GM12801 (cell line): ENCODE measurements around the gene PDE2A.

Source experiments
- TF ChIP-seq, protein P1 (sequence below): IDR thresholded peaks from one replicate; pipeline ENCODE4 v1.5.1; 2011; ENCODE audit warnings: control low read depth; ENCODE audit not compliant: insufficient read length; ENCODE audit errors: extremely low read depth

PDE2A gene

DNA sequence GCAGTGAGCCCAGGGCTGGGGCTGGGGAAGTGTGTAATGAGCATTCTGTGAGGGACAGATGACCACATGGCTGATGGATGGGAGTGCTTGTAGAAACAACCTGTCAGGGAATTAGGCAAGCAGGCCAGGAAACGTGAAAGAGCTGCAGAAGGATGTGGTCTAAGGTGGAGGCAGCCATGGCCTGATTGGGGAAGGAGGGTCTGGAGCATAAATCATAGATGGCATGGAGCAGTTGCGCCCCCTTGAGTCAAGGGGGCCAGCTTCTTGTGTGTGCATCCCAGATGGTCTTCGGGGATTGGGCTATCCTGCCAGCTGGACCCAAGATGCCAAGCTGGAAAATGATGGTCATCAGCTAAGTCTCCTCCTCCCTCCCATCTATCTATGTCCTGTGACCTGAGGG lies 120.5 kb downstream of the PDE2A start:
- TF ChIP-seq, protein P1, sequence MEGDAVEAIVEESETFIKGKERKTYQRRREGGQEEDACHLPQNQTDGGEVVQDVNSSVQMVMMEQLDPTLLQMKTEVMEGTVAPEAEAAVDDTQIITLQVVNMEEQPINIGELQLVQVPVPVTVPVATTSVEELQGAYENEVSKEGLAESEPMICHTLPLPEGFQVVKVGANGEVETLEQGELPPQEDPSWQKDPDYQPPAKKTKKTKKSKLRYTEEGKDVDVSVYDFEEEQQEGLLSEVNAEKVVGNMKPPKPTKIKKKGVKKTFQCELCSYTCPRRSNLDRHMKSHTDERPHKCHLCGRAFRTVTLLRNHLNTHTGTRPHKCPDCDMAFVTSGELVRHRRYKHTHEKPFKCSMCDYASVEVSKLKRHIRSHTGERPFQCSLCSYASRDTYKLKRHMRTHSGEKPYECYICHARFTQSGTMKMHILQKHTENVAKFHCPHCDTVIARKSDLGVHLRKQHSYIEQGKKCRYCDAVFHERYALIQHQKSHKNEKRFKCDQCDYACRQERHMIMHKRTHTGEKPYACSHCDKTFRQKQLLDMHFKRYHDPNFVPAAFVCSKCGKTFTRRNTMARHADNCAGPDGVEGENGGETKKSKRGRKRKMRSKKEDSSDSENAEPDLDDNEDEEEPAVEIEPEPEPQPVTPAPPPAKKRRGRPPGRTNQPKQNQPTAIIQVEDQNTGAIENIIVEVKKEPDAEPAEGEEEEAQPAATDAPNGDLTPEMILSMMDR: no peak

DNA sequence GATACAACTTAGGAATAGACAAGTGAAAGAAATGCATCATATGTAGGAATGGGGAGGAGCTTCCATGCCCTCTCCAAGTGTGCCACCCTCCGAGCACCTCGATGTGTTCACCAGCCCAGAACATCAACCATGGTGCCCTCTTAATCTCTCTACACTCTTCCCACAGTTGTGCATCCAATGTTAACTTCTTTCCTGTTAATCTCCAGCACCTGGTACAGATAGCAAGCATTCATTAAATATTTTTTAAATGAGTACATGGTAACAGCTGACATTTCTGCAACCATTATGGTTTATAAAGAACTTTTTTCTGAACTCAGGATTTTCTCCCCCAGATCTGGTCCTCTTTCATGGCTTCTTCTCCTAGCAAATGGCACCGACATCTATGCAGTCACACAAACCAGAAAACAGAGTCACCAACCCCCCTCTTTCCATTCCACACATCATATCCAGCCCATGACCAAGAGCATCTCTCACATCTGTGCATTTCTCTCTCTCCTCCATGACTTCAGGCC lies 121.8 kb downstream of the PDE2A start:
- TF ChIP-seq, protein P1: no peak

DNA sequence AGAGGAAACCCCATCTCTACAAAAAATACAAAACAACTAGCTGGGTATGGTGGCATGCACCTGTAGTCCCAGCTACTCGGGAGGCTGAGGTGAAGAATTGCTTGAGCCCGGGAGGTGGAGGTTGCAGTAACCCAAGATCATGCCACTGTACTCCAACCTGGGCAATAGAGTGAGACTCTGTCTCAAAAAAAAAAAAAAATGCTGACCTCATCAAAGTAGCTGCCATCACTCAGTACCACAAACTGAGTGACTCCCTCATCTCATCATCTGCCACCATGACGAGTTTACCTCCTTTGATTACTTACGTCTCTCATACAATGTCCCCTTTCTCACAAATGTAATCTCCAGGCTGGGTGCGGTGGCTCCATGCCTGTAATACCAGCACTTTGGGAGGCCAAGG lies 122.7 kb downstream of the PDE2A start:
- TF ChIP-seq, protein P1: no peak

DNA sequence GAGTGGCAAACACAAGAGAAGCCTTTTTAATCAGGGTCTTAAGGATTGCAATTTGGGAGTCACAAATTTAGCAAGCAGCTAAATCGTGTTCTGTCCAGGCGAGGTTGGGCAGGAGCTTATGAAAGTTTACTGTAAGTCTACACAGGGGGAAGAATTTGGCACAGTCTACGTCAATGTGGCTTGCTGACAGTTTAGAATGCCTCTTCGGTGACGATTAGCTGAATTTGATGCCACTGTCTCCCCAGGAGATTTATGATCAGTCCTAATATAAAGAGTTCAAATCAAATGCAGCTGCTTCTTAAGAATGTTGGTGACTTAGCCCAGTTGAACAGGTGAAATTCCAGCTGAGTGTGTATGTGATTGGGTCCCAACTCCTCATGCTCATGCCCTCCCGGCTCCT lies 125.8 kb downstream of the PDE2A start:
- TF ChIP-seq, protein P1: no peak

DNA sequence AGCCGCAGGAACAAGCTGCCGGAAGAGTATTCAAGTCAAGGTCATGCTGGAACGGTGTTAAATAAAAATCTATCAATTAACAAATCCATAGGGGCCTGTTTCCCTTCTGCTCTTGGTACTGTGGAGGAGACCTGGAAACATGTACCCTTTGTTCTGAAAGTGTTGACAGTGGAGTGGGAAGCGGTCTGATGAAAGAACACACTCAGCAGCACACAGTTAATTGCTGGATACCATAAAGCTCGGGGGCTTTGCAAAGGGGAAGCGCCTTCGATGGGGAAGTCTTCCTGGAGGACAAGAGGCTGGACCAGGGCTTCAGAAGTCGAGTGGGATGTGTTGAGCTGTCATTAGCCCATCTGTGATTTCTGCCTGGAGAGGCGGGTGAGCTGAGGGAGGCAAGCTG lies 127.4 kb downstream of the PDE2A start:
- TF ChIP-seq, protein P1: no peak

DNA sequence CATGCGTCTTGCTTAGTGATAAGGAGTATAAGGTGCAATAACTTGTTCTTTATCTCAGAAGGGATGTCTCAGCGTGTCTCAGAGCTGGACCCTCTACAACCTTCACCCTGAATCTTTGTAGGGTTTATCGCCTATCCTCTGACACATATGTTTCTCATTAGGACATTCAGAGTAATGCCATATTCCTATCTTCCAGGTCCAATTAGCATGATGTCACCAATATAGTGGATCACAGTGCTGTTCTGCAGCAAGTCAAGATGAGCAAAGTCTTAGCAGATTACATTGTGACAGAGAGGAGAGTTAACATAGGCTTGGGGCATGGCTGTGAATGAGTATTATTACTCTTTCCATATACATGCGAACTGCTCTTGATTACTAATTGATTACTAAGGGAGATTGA lies 129.6 kb downstream of the PDE2A start:
- TF ChIP-seq, protein P1: no peak

DNA sequence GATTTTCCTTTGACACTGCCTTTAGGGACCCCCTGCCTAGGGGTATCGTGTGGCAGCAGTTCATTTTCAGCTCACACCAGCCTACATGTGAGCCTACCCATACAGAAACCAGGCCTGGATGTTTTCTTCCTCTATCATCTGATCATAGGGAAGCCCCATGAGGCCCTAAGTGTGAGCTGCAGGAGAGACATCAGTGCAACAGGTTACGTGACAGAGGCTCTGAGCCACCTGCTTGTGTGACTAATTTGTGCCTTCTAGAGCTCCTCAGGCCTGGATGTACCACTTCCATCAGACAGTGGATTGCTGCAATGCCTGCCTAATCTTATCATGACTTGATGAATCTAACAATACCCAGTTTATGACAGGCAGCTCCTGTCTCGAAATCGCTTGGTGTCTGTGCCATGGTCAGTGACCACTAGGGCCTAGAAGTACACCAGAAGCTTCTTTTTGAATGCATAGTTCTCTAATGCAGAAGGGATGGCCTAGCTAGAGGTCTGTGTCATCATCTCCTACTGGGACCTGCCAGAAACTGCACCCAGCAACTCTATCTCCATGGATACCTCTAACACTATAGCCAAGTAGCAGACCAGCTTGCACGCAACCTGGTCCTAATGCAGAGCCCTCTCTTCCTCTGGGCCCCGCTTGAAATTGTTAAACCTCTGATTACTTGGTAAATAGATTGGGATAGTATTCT lies 130.2 kb downstream of the PDE2A start:
- TF ChIP-seq, protein P1: no peak
